GM21526 (cell line): ENCODE results near the gene OPA3.

Source experiments
- ATAC-seq: cut with Tn5 transposase; IDR thresholded peaks from one replicate; pipeline ENCODE4 v1.9.1; 2021; ENCODE audit warnings: moderate library complexity; ENCODE audit not compliant: unreplicated experiment, low FRiP score

OPA3 gene

DNA sequence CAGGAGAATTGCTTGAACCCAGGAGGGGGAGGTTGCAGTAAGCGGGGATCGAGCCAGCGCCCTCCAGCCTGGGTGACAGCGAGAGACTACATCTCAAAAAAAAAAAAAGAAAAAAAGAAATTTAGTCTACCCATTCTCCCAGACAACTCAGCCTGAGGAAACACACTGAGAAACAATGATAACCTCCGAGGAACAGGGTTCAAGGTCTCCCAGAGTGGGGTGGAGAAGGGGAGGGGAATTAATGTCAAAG, 78.7 kb downstream of the OPA3 start:
- no peak for ATAC-seq

DNA sequence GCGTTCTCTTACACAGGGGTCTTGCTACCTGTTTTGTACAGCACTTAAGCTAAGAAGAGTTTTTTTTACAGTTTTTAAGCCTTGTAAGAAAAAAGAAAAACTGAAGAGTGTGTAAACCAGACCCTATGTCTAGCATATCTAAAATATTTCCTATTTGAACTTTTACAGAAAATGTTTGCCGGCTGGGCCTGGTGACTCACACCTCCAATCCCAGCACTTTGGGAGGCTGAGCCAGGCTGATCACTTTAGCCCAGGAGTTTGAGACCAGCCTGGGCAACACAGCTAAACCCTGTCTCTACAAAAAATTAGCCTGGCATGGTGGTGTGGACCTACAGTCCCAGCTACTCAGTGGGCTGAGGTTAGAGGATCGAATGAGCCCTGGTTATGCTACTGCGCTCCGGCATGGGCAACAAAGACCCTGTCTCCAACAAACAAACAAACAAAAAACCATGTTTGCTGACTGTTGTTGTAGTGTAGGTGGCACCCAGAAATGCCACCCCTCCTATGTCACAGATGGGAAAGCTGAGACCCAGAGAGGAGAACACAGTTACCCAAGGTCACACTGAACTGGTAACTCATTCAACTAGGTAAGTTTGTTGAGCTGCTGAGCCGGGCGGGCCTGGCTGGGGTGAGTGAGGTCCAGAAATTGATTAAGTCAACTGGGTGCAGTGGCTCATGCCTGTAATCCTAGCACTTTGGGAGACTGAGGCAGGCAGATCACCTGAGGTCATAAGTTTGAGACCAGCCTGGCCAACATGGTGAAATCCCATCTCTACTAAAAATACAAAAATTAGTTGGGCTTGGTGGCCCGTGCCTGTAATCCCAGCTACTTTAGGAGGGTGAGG, 79.2 kb downstream of the OPA3 start:
- no peak for ATAC-seq

DNA sequence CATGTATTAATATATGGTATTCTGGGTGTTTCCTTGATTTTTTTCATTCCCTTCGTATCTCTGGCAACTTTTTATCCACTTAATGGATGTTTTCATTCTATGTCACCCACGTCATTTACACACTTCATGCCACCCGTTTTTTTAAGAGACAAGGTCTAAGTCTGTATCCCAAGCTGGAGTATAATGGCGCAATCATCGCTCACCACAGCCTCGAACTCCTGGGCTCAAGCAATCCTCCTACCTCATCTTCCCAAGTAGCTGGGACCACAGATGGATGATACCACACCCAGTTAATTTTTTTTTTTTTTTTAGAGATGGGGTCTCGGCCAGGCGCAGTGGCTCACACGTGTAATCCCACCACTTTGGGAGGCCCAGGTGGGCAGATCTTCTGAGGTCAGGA, 80.7 kb downstream of the OPA3 start:
- no peak for ATAC-seq

- no peak for ATAC-seq
These were observed 82.5 kb downstream of the OPA3 start for GRCh38 chr19:45502111-45502510.

DNA sequence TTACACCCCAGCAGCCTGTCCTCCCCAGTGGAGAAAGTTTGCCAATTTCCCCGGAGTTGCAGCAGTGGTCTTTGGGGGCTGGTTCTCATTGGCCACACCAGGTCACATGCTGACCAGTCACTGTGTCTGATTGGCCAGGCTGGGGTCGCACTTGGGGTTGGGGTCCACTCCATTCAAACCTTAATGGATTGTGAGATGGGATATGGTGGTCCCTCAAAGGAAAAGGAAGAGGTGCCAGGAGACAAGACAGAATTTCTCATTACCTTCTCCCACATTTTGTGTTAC, 82.9 kb downstream of the OPA3 start:
- no peak for ATAC-seq

DNA sequence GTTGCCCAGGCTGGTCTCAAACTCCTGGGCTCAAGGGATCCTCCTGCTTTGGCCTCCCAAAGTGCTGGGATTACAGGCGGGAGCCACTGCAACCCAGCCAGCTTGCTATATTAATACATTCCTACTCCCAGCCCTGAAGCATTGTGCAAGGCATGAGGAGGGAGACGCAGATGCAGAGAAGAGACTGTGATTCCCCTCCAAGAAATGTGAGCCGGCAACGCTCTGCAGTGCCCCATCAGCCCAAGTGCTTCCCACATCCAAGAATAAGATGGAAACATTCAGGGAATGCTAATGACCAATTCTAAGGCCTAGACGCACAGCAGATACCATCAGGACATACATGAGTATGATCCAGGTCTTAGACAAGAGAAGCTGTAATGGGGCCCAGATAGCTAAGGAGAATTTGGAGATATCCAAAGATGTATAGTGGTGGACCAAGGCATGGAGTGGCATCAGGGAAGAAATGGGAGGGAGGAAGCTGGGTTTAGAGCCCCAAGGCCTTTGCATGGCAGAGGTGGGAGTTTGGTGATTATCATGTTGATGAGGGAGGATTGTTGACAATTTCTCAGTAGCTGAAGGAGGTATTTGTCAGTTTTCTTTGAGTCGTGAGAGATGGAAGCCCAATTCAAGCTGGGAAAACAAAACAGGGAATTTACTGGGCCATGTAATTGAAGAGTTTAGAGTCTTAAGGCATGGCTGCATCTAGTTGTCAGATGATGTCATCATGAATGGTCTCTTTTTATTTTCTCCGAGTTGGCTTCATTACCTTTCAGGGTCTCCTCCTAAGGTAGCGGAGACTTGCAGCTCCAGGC, 83.5 kb downstream of the OPA3 start:
- ATAC-seq, result no peak

DNA sequence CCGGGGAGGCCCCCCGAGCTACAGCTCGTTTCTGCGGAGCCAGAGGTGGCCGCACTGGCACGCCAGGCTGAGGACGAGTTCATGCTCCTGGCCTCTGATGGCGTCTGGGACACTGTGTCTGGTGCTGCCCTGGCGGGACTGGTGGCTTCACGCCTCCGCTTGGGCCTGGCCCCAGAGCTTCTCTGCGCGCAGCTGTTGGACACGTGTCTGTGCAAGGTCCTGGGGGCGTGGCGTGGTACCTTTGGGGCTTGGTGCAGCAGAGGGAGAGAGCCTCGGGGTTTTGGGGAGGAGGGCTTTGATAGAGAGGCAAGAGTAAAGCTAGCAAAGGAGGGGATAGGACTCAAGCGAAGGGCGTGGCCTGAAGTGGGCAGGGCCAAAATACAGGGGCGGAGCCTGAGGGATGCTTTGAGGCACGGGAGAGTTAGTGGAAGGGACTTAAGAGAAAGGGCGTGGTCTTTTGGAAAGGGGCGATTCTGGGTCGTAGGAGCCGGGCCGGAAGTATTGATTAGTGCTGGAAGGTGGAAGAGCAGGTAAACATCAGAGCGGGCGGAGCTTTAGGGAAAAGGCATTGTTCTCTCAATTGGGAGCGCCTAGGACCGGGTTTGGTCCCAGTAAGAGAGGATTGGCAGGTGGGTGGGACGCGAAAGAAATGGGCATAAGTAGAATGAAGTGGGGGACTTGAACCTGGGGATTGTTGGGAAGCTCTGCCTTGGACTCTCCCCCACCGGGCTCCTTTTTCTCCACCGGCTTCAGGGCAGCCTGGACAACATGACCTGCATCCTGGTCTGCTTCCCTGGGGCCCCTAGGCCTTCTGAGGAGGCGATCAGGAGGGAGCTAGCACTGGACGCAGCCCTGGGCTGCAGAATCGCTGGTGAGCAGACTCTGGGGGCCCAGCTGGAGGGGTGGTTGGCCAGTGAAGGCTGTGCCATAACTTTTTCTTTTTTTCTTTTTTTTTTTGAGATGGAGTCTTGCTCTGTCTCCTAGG, 85.1 kb downstream of the OPA3 start:
- ATAC-seq, result no peak

DNA sequence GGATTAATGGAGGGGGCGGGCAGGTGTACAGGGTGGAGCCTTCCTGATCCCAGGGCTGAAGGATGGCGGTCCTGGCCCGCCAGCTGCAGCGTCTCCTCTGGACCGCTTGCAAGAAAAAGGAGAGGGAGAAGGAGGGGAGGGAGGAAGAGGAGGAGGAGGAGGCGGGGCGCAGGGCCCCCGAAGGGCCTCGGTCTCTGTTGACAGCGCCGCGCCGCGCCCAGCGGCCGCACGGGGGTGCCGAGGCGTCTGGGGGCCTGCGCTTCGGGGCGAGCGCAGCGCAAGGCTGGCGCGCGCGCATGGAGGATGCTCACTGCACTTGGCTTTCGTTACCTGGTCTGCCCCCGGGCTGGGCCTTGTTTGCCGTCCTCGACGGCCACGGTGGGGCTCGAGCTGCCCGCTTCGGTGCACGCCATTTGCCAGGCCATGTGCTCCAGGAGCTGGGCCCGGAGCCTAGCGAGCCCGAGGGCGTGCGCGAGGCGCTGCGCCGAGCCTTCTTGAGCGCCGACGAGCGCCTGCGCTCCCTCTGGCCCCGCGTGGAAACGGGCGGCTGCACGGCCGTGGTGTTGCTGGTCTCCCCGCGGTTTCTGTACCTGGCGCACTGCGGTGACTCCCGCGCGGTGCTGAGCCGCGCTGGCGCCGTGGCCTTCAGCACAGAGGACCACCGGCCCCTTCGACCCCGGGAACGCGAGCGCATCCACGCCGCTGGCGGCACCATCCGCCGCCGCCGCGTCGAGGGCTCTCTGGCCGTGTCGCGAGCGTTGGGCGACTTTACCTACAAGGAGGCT, 86.0 kb downstream of the OPA3 start, which contains the start of gene PPM1N:
TSS of gene PPM1N (plus strand) at position 33 of the 785 bp plus-strand sequence. CDS start at position 63, 30 bp downstream.
- ATAC-seq, result no peak

DNA sequence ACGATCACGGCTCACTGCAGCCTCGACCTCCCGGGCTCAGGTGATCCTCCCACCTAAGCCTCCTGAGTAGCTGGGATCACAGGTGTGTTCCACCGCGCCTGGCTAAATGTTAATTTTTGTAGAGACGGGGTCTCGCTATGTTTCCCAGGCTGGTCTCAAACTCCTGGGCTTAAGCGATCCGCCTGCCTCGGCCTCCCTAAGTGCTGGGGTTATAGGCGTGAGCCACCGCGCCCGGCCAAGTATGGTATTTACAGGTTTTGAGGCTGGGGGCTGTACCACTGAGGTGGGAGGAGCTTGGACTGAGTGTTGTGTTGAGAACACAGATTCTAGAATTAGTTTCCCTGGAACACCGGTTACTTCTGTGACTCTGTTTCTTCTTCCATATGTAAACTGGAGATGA, 86.8 kb downstream of the OPA3 start:
- ATAC-seq, result no peak

DNA sequence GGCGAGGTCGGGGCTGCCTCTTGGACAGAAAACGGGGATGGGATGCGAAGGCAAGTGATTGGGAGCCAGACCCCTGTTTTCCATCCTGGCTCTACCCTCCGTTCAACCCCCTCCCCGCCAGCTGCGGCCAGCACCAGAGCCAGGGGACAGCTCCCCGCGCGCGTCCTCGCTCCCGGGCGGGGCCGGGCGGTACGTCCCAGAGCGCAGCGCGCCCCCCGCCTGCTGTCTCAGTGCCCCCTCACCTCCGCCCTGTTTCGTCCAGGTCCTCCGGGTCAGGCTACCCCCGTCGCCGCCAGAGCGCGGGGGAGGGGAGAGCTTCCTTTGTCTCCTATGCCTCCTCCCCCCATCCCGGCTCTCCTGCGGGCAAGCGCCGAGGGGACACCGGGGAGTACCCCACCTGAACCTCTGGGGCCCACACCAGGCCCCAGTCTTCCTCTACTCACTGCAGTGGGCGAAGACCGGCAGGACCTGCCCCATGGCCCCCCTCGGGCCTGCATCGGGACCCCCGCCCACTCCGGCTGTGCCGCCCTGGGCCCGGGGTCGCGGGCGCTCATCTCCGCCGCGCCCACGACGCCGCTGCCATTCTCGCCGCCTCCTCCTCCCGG, 88.2 kb downstream of the OPA3 start:
- ATAC-seq, result no peak

GRCh38 chr19:45495178-45495577, 89.4 kb downstream of the OPA3 start:
- no peak for ATAC-seq

GRCh38 chr19:45494261-45494916, 90.2 kb downstream of the OPA3 start:
- no peak for ATAC-seq

GRCh38 chr19:45492627-45493470, 91.8 kb downstream of the OPA3 start:
- ATAC-seq, result no peak

DNA sequence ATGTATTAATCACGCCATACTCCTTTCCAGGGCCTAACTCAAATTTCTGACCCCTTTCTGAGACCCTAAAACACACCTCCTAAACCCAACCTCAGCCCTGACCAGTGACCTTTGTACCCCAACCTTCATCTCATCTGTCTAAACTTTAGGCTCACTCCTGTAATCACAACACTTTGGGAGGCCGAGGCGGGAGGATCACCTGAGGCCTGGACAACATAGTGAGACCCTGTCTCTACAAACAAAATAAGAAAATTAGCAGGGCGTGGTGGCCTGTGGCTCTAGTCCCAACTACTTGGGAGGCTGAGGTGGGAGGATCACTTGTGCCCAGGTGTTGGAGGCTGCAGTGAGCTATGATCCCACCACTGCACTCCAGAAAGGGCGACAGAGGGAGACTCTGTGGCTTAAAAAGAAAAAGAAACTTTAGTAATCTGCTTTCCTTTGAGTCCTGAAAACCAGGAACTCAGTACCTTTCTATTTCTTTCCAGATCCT, 92.4 kb downstream of the OPA3 start:
- ATAC-seq, result no peak

DNA sequence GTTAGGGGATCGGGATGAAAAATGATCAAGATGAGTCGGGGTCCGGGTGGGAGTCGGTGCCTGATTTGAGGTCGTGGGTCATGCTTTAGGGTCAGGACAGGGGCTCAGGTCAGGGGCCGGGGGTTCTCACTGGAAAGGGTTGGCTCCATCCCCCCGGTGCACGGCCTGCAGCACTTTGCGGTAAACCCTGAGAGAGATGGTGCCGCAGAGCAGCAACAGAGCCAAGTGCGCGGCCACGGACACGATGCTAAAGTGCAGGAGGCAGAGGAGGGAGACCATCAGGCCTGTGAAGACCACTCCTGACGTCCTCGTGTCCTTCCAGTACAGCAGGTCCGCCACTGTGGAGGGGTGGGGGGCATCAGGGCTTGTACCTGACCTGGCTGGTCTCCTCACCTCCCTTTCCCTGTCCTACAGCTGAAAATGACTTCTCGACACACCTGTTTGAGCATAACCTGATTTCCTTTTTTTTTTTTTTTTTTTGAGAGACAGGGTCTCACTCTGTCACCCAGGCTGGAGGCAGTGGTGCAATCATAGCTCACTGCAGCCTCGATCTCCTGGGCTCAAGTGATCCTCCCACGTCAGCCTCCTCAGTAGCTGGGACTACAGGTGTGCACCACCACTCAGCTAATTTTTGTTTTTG, 95.3 kb downstream of the OPA3 start:
- no peak for ATAC-seq

- ATAC-seq, result no peak
These were observed 95.9 kb downstream of the OPA3 start for GRCh38 chr19:45488708-45489107.

- ATAC-seq, result peak; percentile 81
These were observed 99.1 kb downstream of the OPA3 start for GRCh38 chr19:45485305-45486077.
